ENCODE results near the gene RNF213. TPM values are rescaled to one million over a fixed set of nuclear protein-coding genes. Genes with fewer than 3 reads are reported as not detected.

Gene RNF213
- total and polyA plus RNA-seq, 8 donors: 21.9 to 94.7 (median 37.8) TPM

- intact Hi-C loops (cut with DNase I): loop anchor here in 2 of 3 donors (2.0 to 10.0 kb wide), 4 partner anchors 149 to 676 kb away; no protein-coding TSS in a partner anchor
- Histone ChIP-seq H3K27ac (no peak overlapping the region), H3K9me3 (no peaks in the 10 kb centered on the region), H3K4me1 (peaks cover 0 to 3% (median 0%) of the 10 kb centered on the region in 3 donors), H3K27me3 (no peaks in the 10 kb centered on the region), H3K4me3 (no peak overlapping the region), H3K36me3 (no peaks in the 10 kb centered on the region)
- 89 to 90% methylated on average over 11 of the region's 11 CpGs for WGBS, 2 donors
- DNase-seq: no peak
- FAIRE-seq: no peak
- TF ChIP-seq CTCF (IDR thresholded peaks at IDR 0.05): no peak
- no peak for ATAC-seq
Measured at GRCh38 chr17:80428796-80429195, 168.1 kb downstream of the RNF213 start.

- no peaks in the 10 kb centered on the region for H3K9me3 ChIP-seq
- H3K4me3 ChIP-seq: no peak overlapping the region
- H3K4me1 ChIP-seq: peaks cover 0 to 3% (median 0%) of the 10 kb centered on the region in 3 donors
- FAIRE-seq (no peak), ATAC-seq (no peak), DNase-seq (peak in 2 of 6 donors; percentile 51 to 56)
- H3K27ac ChIP-seq: no peak overlapping the region
- 94 to 97% methylated on average over 33 of the region's 33 CpGs for WGBS, 2 donors
- no peak for TF ChIP-seq CTCF (IDR thresholded peaks at IDR 0.05)
- no peaks in the 10 kb centered on the region for H3K36me3 ChIP-seq
- no peaks in the 10 kb centered on the region for H3K27me3 ChIP-seq
- intact Hi-C loops (cut with DNase I): loop anchor here in 2 of 3 donors (2.0 to 10.0 kb wide), 4 partner anchors 148 to 675 kb away; no protein-coding TSS in a partner anchor
Measured at GRCh38 chr17:80429356-80430275, 169.0 kb downstream of the RNF213 start.

- no peak for TF ChIP-seq CTCF (IDR thresholded peaks at IDR 0.05)
- Histone ChIP-seq H3K9me3 (no peaks in the 10 kb centered on the region), H3K27ac (no peak overlapping the region), H3K27me3 (no peaks in the 10 kb centered on the region), H3K36me3 (no peaks in the 10 kb centered on the region), H3K4me3 (no peak overlapping the region), H3K4me1 (peaks cover 0 to 3% (median 0%) of the 10 kb centered on the region in 3 donors)
- FAIRE-seq: no peak
- 87 to 91% methylated on average over 15 of the region's 15 CpGs for WGBS, 2 donors
- DNase-seq: peak in 2 of 6 donors; percentile 39 to 58
- intact Hi-C loops (cut with DNase I): no loop called here
- no peak for ATAC-seq
Measured at GRCh38 chr17:80430446-80431245, 170.0 kb downstream of the RNF213 start.

GRCh38 chr17:80431246-80432195 is 170.9 kb downstream of the RNF213 start:
- no peaks in the 10 kb centered on the region for H3K36me3 ChIP-seq
- intact Hi-C loops (cut with DNase I): no loop called here
- 78 to 82% methylated on average over 29 of the region's 29 CpGs for WGBS, 2 donors

More at GRCh38 chr17:80431246-80432195, 170.9 kb downstream of the RNF213 start:
- ATAC-seq: no peak
- Histone ChIP-seq H3K27ac (no peak overlapping the region), H3K27me3 (no peaks in the 10 kb centered on the region), H3K9me3 (no peaks in the 10 kb centered on the region), H3K4me3 (no peak overlapping the region), H3K4me1 (peaks cover 0 to 3% (median 0%) of the 10 kb centered on the region in 3 donors)
- no peak for FAIRE-seq
- no peak for TF ChIP-seq CTCF (IDR thresholded peaks at IDR 0.05)
- DNase-seq: peak in 2 of 6 donors; percentile 52 to 56
